Measurements from ENCODE around the gene CFAP20DC. TPM values are rescaled to one million over a fixed set of nuclear protein-coding genes. Genes with fewer than 3 reads are reported as not detected.
"Not testable (repeated sequence)": the region's sequence is repeated elsewhere in the genome, so short reads cannot be mapped to it uniquely, and the experiment has no call there.

Gene CFAP20DC
- total RNA-seq, 1 donor from 2014 or later = 4.2 TPM

DNA sequence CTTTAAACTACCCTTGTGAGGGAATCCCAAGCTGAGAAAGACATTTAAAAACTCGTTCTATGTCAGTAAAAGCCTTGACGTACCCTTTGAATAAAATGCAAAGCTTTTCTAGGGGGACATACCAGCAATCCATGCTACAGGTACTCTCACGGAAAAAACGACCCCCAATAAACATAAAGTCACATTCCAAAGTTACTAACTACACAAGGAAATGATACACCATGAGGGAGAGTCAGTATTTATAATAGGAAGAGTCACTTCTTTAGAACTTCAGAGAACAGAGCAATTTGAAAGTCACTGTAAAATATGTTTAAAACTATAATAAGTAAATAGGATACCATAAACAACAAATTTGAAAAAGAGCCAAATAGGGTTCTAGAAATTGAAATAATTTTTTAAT, 63.2 kb downstream of the CFAP20DC start:
- Mint-ChIP-seq H3K27ac (ENCODE audit: unreplicated experiment) (no peak overlapping the region), H3K9me3 (ENCODE audit: unreplicated experiment) (no peaks in the 10 kb centered on the region), H3K36me3 (ENCODE audit: low read depth, unreplicated experiment) (no peaks in the 10 kb centered on the region), H3K27me3 (ENCODE audit: unreplicated experiment) (no peaks in the 10 kb centered on the region), H3K4me1 (ENCODE audit: unreplicated experiment) (no peaks in the 10 kb centered on the region), H3K4me3 (ENCODE audit: unreplicated experiment) (no peak overlapping the region)
- no peak for DNase-seq (ENCODE audit: low spot score)
- TF ChIP-seq, protein P1, sequence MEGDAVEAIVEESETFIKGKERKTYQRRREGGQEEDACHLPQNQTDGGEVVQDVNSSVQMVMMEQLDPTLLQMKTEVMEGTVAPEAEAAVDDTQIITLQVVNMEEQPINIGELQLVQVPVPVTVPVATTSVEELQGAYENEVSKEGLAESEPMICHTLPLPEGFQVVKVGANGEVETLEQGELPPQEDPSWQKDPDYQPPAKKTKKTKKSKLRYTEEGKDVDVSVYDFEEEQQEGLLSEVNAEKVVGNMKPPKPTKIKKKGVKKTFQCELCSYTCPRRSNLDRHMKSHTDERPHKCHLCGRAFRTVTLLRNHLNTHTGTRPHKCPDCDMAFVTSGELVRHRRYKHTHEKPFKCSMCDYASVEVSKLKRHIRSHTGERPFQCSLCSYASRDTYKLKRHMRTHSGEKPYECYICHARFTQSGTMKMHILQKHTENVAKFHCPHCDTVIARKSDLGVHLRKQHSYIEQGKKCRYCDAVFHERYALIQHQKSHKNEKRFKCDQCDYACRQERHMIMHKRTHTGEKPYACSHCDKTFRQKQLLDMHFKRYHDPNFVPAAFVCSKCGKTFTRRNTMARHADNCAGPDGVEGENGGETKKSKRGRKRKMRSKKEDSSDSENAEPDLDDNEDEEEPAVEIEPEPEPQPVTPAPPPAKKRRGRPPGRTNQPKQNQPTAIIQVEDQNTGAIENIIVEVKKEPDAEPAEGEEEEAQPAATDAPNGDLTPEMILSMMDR (IDR thresholded peaks at IDR 0.05; ENCODE audit: unreplicated experiment) = no peak

DNA sequence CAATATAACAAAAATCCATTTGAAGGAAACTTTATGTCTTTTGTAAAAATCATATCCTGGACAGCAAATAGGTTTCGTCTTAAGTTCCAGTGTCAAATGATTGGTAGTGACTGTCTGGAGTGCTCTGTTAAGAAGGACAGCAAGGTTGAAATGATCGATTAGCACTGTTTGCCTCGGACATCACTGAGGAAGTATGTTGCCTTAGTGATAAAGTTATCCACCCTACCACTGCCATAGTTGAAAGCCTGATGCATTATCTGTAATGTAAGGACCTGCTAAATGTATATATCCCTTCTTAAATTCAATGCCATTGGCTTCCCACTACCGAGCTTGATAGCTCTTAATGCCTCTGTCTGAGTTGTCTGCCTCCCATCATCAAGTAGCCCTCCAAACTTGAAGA, 70.0 kb downstream of the CFAP20DC start:
- no peak overlapping the region for H3K27ac Mint-ChIP-seq (ENCODE audit: unreplicated experiment)
- no peaks in the 10 kb centered on the region for H3K9me3 Mint-ChIP-seq (ENCODE audit: unreplicated experiment)
- no peak for DNase-seq (ENCODE audit: low spot score)
- TF ChIP-seq, protein P1 (IDR thresholded peaks at IDR 0.05; ENCODE audit: unreplicated experiment) = no peak
- H3K4me1 Mint-ChIP-seq (ENCODE audit: unreplicated experiment) = peaks cover 10% of the 10 kb centered on the region
- no peak overlapping the region for H3K4me3 Mint-ChIP-seq (ENCODE audit: unreplicated experiment)
- no peaks in the 10 kb centered on the region for H3K27me3 Mint-ChIP-seq (ENCODE audit: unreplicated experiment)
- no peaks in the 10 kb centered on the region for H3K36me3 Mint-ChIP-seq (ENCODE audit: low read depth, unreplicated experiment)

DNA sequence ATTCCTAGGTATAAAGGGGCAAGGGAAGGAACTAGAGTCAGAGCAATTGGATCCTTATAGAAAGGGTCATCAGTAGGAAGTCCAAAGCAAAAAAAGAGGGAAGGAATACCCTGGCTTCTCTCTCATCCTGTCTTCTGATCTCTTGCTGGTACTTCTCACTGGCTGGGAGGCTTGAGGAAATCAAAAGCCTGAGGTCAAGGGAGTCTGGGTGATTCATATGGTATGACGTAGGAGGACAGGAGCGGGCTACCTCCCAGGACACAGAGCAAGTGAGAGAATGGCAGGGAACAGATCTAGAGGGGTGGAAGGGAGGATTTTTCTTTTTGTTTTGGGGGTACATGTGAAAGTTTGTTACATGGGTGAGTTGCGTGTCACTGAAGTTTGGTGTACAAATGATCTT, 76.0 kb downstream of the CFAP20DC start:
- no peak for DNase-seq (ENCODE audit: low spot score)
- no peak overlapping the region for H3K27ac Mint-ChIP-seq (ENCODE audit: unreplicated experiment)
- H3K4me1 Mint-ChIP-seq (ENCODE audit: unreplicated experiment) = peaks cover 10% of the 10 kb centered on the region
- peaks cover 1% of the 10 kb centered on the region for H3K27me3 Mint-ChIP-seq (ENCODE audit: unreplicated experiment)
- TF ChIP-seq, protein P1 (IDR thresholded peaks at IDR 0.05; ENCODE audit: unreplicated experiment) = no peak
- H3K36me3 Mint-ChIP-seq (ENCODE audit: low read depth, unreplicated experiment) = no peaks in the 10 kb centered on the region
- H3K9me3 Mint-ChIP-seq (ENCODE audit: unreplicated experiment) = no peaks in the 10 kb centered on the region
- no peak overlapping the region for H3K4me3 Mint-ChIP-seq (ENCODE audit: unreplicated experiment)

DNA sequence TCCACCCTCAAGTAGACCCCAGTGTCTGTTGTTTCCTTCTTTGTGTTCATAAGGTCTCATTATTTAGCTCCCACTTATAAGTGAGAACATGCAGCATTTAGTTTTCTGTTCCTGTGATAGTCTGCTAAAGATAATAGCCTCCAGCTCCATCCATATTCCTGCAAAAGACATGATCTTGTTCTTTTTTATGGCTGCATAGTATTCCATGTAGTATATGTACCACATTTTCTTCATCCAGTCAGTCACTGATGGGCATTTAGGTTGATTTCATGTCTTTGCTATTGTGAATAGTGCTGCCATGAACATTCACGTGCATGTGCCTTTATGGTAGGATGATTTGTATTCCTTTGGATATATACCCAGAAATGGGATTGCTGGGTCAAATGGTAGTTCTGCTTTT, 82.0 kb downstream of the CFAP20DC start:
- not testable (repeated sequence) for DNase-seq (ENCODE audit: low spot score); H3K9me3 Mint-ChIP-seq (ENCODE audit: unreplicated experiment); H3K4me1 Mint-ChIP-seq (ENCODE audit: unreplicated experiment); H3K36me3 Mint-ChIP-seq (ENCODE audit: low read depth, unreplicated experiment); H3K27me3 Mint-ChIP-seq (ENCODE audit: unreplicated experiment); H3K4me3 Mint-ChIP-seq (ENCODE audit: unreplicated experiment); H3K27ac Mint-ChIP-seq (ENCODE audit: unreplicated experiment)

DNA sequence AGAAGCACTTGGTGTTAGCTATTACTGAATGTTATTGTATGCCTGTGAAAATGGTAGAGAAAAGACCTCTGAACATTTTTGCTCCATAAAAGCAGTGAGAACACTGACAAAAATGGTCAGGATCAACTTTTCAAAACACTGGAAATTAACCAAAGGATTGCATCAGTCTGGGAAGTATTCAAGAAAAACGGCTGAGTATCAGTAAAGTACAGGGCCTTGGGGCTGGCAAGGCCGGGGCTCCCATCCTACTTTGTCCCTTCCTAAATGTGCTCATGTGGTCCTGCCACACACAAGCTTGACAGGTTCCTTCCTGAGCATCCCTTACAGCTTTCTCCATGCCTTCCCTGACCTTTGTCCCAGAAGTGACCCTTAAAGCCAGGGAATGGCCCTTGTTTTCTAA, 84.0 kb downstream of the CFAP20DC start:
- TF ChIP-seq, protein P1 (IDR thresholded peaks at IDR 0.05; ENCODE audit: unreplicated experiment) = no peak
- Mint-ChIP-seq H3K4me3 (ENCODE audit: unreplicated experiment) (no peak overlapping the region), H3K36me3 (ENCODE audit: low read depth, unreplicated experiment) (no peaks in the 10 kb centered on the region), H3K9me3 (ENCODE audit: unreplicated experiment) (no peaks in the 10 kb centered on the region), H3K27me3 (ENCODE audit: unreplicated experiment) (no peaks in the 10 kb centered on the region), H3K4me1 (ENCODE audit: unreplicated experiment) (no peaks in the 10 kb centered on the region), H3K27ac (ENCODE audit: unreplicated experiment) (no peak overlapping the region)
- DNase-seq (ENCODE audit: low spot score) = no peak
